CD4-positive, alpha-beta T cell treated with Interleukin-17A for 4 hours (primary cell): ENCODE results near the gene SCGB2A2.

Experiments
- DNase-seq: peaks from one replicate; pipeline ENCODE4 v3.0.0-alpha.2; 2020; ENCODE audit warnings: mixed read lengths

SCGB2A2 gene

GRCh38 chr11:62269654-62270278 is at the start of gene SCGB2A2:
Gene SCGB2A2, plus strand, starts transcription at chr11:62270158. Its CDS starts 59 bp downstream, at chr11:62270217.
- no peak for DNase-seq

GRCh38 chr11:62221498-62221897 is 48.5 kb upstream of the SCGB2A2 start:
- no peak for DNase-seq

- no peak for DNase-seq
Measured at GRCh38 chr11:62223095-62223494, 46.9 kb upstream of the SCGB2A2 start.

GRCh38 chr11:62233730-62234129 is 36.2 kb upstream of the SCGB2A2 start:
- DNase-seq, result no peak

GRCh38 chr11:62236187-62236586 is 33.8 kb upstream of the SCGB2A2 start:
- DNase-seq, result no peak

- no peak for DNase-seq
Measured at GRCh38 chr11:62237499-62237898, 32.5 kb upstream of the SCGB2A2 start.

GRCh38 chr11:62238151-62238550 is 31.8 kb upstream of the SCGB2A2 start:
- DNase-seq, result no peak

GRCh38 chr11:62241095-62241494 is 28.9 kb upstream of the SCGB2A2 start:
- no peak for DNase-seq

- no peak for DNase-seq
Measured at GRCh38 chr11:62242021-62242420, 27.9 kb upstream of the SCGB2A2 start, which contains the start of gene SCGB1D2. Gene SCGB1D2, plus strand, starts transcription at chr11:62242239. Its CDS starts 69 bp downstream, at chr11:62242308.

GRCh38 chr11:62245271-62245753 is 24.6 kb upstream of the SCGB2A2 start:
- no peak for DNase-seq

GRCh38 chr11:62251698-62252097 is 18.3 kb upstream of the SCGB2A2 start:
- DNase-seq, result no peak

- DNase-seq, result no peak
Measured at GRCh38 chr11:62253999-62254542, 15.9 kb upstream of the SCGB2A2 start.

- no peak for DNase-seq
Measured at GRCh38 chr11:62256281-62256680, 13.7 kb upstream of the SCGB2A2 start.

- DNase-seq, result no peak
Measured at GRCh38 chr11:62260261-62260953, 9.6 kb upstream of the SCGB2A2 start.

GRCh38 chr11:62264004-62264403 is 6.0 kb upstream of the SCGB2A2 start:
- no peak for DNase-seq

- DNase-seq, result no peak
Measured at GRCh38 chr11:62266558-62266957, 3.4 kb upstream of the SCGB2A2 start.

- DNase-seq, result no peak
Measured at GRCh38 chr11:62267050-62267449, 2.9 kb upstream of the SCGB2A2 start.

- DNase-seq, result no peak
Measured at GRCh38 chr11:62267576-62267975, 2.4 kb upstream of the SCGB2A2 start.

GRCh38 chr11:62273284-62273683 is 3.3 kb downstream of the SCGB2A2 start:
- DNase-seq, result no peak

GRCh38 chr11:62273789-62274275 is 3.9 kb downstream of the SCGB2A2 start:
- no peak for DNase-seq

- no peak for DNase-seq
Measured at GRCh38 chr11:62280452-62280851, 10.5 kb downstream of the SCGB2A2 start.

- DNase-seq, result no peak
Measured at GRCh38 chr11:62295504-62295903, 25.5 kb downstream of the SCGB2A2 start.

GRCh38 chr11:62298975-62299374 is 29.0 kb downstream of the SCGB2A2 start, which contains the start of gene SCGB1D4:
Gene SCGB1D4, minus strand, starts transcription at chr11:62299075. Its CDS starts 65 bp downstream, at chr11:62299010.
- no peak for DNase-seq

GRCh38 chr11:62306227-62306626 is 36.3 kb downstream of the SCGB2A2 start:
- no peak for DNase-seq
